DND-41 (cell line): ENCODE measurements around the gene NFKB1.

Experiments used
- CTCF ChIP-seq: IDR thresholded peaks from 2 replicates; pipeline ENCODE4 v1.5.1; 2012; ENCODE audit warnings: borderline replicate concordance, low read length, moderate library complexity, mild to moderate bottlenecking; ENCODE audit not compliant: poor library complexity, severe bottlenecking; ENCODE audit errors: extremely low read depth
- EZH2 ChIP-seq: IDR thresholded peaks from 3 replicates; pipeline ENCODE4 v1.6.1; 2012; ENCODE audit warnings: borderline replicate concordance, low read depth, mild to moderate bottlenecking, moderate library complexity, low read length, inconsistent platforms; ENCODE audit not compliant: severe bottlenecking

- TF ChIP-seq CTCF (no peak), EZH2 (no peak)
These were observed 131.9 kb downstream of the NFKB1 start for GRCh38 chr4:102633100-102633499.
